Muscle of back (tissue), 11 donors: ENCODE data around the gene MCTP2. TPM values are rescaled to one million over a fixed set of nuclear protein-coding genes. Genes with fewer than 3 reads are reported as not detected.
"Not testable (repeated sequence)": the region's sequence is repeated elsewhere in the genome, so short reads cannot be mapped to it uniquely, and the experiment has no call there.

Source experiments
- DNase-seq, 3 donors: peaks; one replicate each; pipeline versions ENCODE4 v3.0.0 to v3.0.0-alpha.2; 2013
- polyA plus RNA-seq, 10 donors: library from polyadenylated mRNA; unstranded; fragments of 120-200 nt; gene quantifications; one replicate each; pipeline ENCODE4 v1.2.1, GENCODE V29; 2013; ENCODE audit not compliant: insufficient read length in 10 of 10

Gene MCTP2
- polyA plus RNA-seq, 10 donors, result 0.19 to 1.0 (median 0.64) TPM

DNA sequence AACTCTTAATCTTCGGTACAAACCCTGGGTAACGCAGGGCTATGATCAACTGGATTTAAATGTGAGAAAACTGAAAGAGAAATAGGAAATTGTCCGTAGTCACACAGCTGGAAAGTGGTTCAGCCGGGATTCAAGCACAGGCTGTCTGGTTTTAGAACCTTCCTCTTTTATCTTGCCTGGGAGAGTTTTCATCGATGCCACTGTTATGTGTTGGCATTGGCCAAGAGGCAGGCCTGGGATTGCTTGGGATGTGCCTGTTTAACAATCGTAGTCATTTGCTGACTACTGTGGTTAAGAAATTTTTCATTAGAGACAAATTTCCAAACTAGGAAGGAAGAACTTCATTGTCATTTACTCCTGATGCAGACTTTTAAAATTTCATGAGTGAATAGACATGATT lies 4.3 kb downstream of the MCTP2 start:
- no peak for DNase-seq

DNA sequence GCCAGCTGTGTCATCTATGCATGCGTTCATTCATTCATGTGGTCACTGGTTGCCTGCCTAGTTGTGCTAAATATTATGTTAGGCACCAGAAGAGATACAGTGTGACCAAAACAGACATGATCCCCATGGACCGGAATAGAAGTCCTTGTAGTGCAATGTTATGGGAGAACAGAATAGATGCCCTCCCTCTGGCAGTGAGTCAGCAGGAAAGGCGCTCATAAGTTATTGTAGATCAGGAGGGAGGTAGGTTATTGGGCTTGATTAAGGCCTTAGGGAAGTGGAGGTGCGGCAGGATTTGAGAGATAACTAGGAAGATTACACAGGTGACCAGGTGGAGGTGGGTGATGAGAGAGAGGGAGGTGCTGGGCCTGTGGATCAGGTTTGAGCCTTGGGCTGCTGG lies 5.2 kb downstream of the MCTP2 start:
- no peak for DNase-seq

DNA sequence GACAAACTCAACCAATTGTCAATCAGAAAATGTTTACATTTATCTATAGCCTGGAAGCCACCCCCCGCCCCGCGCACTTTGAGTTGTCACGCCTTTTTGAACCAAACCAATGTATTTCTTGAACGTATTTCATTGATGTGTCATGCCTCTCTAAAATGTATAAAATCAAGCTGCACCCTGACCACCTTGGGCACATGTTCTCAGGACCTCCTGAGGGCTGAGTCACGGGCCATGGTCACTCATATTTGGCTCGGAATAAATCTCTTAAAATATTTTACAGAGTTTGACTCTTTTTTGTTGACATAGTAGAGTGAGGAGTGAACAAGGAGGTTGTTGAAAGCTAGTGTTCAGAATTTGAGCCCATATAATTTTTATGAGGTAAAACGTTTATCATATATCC lies 6.5 kb downstream of the MCTP2 start:
- DNase-seq, result no peak

DNA sequence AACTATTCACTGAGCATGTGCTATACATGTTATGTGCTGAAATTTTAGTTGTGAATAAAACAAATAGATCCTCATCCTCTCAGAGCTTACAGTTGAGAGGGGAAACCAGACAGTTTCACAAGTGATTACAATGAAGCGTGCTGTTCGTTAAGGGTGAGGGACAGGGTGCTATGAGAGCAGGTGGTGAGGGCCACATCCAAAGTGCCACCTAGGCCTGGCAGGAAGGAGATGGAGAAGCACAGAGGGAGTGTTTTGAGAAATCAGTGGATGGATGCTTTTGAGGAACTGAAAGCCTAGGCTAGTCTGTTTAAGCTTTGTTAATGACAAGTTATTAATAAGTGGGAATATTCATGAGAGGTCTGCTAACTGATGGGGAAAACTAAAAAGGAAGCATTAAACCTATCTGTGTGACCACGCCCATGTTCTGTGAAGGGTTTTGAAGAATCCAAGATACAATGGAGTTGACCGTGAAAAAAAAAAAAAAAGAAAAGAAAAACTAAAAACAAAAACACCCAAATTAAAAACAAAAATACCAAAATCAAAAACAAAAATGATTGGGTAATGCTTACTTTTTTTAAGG lies 7.3 kb downstream of the MCTP2 start:
- DNase-seq, result no peak

DNA sequence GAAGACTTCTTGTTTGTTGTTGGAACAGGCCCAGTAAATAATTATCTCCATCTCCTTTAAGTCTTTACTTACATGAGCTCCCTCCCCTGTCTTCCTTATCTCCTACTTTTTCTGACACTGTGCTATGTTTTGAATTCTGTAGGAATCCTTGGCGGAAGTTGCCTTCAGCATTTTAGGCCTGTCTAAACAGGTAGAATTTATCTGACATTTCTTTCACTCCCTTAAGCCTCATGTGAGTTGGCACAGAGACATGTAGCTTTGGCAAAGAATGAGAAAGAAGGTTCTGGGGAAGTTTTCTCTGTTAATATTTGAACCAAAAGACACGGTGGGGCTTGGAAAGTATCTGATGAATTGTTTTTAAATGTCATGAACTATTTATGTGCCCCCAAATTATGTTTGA lies 8.1 kb downstream of the MCTP2 start:
- no peak for DNase-seq

DNA sequence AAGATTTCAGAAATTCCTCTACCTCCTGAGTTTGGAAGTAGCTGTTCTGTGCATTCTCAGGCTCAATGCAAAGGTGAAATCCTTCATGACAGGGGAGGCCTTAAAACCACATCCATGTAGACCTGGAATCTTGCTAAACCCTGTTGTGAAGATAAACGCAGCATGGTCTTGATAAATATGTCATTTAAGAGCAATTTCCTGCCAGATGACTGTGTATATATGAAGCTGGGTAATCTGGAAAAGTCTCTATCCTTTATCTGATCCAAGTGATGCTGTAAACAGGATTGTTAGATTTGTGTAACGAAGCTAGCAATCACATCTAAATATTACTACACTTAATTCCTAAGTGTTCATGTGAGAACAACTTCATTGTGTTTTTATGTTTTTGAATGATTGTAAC lies 9.1 kb downstream of the MCTP2 start:
- no peak for DNase-seq

DNA sequence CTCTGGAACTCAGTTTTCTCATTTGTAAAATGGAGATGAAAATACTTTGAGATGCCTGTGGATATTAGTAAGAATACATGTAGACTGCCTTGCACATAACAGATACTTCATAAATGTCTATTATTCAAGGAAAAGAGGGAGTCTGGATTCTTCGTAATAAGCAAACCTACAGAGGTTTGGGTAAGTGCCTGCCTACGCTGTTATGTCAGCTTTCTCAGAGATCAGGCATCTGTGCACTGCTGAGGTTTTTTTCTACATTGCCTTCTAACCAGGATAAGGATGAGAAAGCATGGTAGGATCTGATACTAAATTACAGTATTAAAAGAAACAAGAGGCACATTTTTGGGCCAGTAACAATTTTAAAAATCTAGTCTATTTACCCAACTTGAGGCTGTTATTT lies 10.9 kb downstream of the MCTP2 start:
- no peak for DNase-seq

DNA sequence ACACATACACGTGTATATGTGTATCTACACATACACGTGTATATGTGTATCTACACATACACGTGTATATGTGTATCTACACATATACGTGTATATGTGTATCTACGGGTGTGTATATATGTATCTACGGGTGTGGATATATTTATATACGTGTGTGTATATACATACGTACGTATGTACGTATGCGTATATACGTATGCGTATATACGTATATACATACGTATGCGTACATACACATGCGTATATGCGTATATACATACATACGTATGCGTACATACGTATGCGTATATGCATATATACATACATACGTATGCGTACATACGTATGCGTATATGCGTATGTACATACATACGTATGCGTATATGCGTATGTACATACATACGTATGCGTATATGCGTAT lies 11.6 kb downstream of the MCTP2 start:
- not testable (repeated sequence) for DNase-seq

DNA sequence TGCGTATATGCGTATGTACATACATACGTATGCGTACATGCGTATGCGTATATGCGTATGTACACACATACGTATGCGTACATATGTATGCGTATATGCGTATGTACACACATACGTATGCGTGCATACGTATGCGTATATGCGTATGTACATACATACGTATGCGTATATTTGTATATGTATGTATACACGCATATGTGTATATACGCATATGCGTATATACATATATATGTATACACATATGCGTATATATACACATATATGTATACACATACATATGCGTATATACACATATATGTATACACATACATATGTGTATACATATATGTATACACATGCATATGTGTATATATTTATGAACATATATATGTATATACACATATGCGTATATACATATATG lies 12.1 kb downstream of the MCTP2 start:
- no peak for DNase-seq

DNA sequence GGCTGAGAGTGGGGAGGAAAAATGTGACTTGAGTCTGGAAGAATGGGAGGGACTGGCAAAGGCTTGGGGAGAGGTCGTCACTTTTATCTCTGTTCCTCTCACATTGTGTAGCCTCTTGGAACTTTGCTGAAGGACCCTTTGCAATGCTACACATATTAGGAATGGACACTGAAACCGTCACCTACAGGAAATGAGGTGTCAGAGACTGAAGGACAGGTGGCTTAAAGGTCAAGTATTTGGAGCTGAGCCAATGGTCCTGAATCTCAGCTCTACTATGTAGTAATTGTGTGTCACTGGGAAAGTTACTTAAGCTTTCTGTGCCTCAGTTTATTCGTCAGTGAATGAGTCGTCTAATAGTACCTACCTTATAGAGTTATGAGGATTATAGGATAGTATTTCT lies 14.7 kb downstream of the MCTP2 start:
- no peak for DNase-seq

DNA sequence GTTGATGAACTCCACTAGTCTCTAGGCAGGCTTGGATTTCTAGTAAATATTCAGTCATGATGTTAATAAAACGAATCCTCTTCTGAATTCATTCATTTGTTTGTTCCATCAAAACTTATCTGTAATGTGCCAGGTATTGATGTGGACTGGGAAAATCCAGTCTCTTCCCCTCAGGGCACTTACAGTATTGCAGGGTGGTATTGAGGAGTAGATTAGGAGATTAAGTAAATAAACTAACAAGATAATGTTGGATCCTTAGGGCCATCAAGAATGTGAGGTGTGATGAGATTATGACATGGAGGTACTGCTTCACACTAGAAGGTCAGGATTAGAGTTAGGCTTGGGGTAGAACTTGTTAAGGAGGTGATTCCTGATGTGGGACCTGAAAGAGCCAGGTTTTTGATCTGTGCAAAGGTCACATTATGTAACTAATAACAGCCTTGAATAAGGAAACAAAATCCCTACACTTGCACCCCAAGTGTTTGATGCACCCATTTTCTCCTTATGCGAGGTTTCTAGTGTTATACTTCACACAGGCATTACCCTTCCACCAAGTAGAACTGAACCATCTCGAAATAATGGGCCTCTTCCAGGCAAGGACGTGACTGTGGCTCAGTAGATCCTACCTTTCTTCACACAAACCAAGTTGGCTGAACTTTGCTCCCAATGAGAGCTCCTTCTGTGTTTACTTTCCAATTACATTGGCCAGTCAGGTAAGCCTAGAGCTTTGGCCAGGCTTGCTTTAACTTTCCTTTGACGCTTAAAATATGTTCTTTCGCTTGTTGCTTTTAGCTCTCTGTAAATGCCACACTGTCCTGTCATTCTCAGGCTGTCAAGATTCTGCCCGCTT lies 16.7 kb downstream of the MCTP2 start:
- no peak for DNase-seq

DNA sequence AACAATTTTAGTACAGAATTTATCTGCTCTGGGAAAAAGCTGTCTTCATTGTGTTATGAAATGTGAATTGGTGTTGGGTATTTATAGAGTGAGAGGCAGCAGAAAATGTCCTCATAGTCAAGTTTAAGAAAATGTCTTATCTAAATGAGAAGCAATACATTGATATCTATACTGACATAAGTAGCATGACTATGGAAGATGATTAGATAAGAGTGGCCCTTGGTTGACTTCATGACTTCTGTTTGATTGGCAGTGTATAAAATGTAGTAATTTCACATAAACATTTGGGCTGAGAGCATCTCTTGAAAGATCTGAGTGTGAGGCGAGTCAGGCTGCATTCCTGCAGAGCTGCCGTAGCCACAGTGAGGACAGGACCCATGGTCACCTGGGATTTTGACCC lies 19.4 kb downstream of the MCTP2 start:
- no peak for DNase-seq

DNA sequence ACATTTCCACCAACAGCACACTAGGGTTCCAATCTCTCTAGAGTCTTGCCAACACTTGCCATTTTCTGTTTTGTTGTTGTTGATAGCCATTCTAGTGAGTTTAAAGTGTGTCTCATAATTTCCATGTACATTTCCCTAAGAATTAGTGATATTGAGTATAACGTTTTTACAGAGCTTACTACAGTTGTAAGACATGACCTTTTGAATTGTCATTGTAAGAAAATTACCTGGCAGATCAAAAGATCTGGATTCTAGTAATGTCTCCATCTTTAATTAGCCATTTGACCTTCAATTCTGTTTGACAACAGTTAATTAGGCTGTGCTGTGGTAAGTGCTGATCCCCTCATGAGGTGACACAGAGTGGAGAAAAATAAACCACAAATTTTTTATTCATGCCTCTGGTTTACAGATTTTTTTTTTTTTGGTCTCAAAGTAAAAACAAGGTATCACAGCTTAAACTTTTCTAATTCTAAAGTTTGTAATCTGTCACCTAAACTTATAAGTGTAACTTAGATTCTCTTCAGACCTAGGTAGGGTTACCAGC lies 20.9 kb downstream of the MCTP2 start:
- DNase-seq, result no peak

DNA sequence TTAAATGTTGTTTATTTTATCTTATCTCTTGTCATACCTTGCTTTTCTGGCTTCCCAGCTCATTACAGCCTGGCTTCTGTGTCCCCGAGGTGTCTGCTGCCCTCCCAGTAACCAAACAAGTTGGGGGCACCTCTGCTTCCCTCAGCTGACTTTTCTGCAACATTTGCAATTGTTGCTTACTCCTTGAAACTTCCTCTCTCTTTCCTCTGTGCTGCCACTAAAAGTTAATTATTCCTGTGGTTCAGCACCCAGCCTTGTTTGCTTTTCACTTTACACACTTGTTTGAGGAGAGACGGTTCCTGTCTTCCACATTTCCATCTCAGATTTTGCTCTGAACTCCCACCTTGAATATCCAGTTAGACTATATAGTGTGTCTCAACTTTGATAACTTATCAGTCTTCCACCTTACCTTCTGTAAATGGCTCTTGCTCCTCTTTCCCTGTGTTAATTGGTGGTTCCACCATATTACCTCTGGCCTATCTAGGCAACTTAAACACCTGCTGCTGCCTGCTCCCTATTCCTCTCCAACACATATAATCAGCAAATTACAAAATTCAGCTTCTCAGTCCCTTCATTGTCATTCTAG lies 21.6 kb downstream of the MCTP2 start:
- no peak for DNase-seq

DNA sequence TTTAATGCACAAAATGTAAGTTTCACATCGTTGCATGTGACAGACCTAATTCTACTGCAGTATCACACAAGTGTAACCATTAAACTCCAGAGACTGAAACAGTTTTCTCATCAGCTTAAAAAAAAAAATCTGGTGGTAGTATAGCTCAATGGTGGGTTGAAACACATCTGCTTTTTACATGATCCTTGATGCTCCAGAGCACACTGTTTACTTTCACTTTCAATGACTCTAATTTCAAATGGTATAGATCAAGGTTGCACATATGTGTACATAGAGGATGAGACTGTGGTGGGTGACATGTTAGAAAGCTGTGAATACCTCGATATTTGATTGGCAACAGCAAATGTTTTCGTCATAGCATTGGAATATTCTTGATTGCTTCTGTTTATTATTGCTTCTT lies 22.4 kb downstream of the MCTP2 start:
- DNase-seq, result no peak

DNA sequence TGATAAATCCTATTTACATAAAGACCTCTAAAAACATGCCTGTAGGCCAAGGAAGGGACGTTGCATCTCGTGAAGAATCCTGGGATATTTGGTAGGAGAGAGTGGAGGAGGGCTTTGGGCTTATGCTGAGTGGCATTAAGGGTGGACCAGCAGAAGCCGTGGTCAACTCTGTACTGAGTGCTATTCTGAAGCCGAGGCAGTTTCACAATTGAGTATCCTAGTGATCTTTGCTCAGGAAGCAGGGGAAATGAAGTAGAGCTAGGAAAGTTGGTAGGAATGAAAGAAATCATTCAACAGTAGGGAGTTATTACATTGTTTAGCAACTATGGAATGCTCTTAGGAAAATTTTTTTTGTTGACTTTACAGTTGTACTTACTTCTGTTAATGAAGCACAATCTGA lies 24.2 kb downstream of the MCTP2 start:
- no peak for DNase-seq

DNA sequence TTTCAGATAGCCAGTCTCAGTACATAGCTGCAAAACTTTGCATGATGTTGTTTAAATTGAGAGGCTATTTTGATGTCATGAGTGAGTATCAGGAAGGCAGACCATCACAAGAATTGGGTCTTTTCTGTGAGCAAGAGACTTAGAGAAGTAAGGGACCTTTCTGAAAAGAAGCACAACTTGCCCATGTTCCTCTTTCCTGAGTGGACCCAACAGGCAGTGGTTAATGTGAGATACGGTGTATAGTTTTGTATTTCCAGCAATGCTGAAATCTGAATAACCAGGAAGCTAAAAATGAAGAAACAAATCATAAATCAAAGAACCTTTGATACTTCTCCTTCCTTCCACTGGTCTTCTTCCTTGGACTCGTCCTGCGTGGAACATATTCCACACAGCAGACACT lies 25.1 kb downstream of the MCTP2 start:
- DNase-seq, result no peak

DNA sequence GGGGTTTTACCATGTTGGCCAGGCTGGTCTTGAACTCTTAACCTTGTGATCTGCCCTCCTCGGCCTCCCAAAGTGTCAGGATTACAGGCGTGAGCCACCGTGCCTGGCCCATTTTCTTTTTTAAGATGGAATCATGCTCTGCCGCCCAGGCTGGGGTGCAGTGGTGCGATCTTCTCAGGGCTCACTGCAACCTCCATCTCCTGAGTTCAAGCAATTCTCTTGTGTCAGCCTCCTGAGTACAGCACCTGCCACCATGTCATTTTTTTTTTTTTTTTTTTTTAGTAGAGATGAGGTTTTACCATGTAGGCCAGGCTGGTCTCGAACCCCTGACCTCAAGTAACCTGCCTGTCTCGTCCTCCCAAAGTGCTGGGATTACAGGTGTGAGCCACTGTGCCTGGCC lies 26.4 kb downstream of the MCTP2 start:
- not testable (repeated sequence) for DNase-seq

DNA sequence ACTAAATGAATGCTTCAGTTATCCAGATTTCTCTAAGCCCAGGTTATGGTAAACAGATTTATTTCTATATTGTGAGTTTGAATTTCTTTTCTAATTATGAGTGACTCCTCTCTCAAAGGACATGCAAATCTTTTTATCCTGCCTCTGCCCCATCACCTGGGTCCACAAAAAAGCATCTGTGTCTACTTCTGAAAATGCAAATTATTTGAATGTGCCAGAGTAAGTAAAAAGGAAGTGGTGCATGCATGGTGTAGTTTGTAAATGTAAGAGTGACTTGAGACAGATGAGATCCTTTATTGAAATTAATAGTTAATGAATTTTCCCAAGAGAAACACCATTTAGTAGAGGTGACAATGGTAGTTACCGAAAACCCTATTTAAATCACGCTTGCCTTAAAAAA lies 26.9 kb downstream of the MCTP2 start:
- DNase-seq, result no peak

DNA sequence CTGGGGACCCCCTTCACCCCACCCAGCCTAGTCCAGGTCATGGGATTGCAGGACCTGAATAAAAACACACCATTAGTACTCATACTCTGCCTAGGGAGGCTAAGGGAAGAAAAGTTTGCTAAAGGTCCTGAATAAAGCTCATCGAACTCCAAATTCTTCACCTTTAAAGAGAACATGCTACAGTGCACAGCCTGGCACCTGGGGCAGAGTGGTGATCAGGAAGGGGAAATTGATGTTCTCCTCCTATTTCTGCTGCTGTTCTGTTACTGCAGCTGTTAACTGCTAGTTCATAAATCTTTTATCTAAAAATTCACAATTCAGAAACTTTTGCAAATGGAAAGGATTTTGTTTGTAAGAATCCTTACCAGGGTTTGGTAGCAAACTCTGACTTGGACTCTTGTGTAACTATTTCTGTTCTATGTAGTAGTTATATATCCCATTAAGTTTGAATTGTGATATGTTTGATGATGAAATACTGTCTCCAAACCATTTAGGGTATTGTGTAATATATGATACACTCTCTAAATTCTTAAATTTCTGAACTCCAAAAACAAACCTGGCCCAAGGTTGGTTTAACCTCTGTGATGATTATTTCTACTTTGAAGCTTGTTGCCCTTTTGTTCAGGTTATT lies 27.9 kb downstream of the MCTP2 start:
- no peak for DNase-seq

DNA sequence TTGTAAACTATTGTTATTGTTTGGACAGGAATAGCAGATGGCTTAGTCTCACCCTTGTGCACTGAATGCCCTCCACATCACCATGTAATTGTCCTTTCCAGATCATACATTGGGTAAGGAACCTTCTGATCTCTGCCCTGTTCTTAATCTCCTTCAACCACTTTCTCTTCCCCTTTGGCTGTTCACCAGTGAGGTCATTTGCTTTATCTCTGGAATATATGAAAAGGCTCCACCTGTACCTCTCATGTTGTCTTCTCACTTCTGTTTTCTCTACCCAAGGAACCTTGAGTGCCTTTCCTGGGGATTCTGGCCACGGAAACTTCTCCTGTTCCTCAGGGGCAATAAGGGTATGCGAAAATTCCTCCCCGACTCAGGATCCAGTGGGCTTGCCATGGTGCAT lies 28.5 kb downstream of the MCTP2 start:
- no peak for DNase-seq

DNA sequence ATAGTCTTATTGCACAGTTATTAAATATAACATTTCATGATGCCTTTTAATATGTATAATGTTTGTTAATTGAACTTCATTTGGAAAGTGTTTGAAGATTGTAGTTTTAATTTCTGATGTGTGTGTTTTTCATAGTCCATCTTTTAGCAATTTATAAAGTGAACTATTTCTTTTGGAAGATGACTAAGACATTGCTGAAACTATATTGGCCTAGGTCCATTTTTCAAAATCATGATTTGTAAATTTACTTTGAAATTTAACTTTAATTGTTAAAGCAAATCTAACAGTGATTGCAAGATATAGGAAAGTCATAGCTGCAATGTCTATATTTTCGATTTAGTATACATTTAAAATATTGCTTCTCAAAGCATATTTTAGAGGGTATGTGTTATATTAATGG lies 30.8 kb downstream of the MCTP2 start:
- no peak for DNase-seq
